HepG2 (cell line): ENCODE measurements around the gene THOP1. TPM values are rescaled to one million over a fixed set of nuclear protein-coding genes. Genes with fewer than 3 reads are reported as not detected.

Experiments used
- EED ChIP-seq: sonication (generic); formaldehyde crosslinking; IDR thresholded peaks from 2 replicates; pipeline ENCODE4 v1.5.0; 2020; ENCODE audit warnings: mild to moderate bottlenecking, missing genetic modification reagents
- FOXP4 ChIP-seq: sonication (generic); formaldehyde crosslinking; IDR thresholded peaks from 2 replicates; pipeline ENCODE4 v1.4.0; 2020; ENCODE audit warnings: missing genetic modification reagents
- IRF9 ChIP-seq: sonication (generic); formaldehyde crosslinking; IDR thresholded peaks from 2 replicates; pipeline ENCODE4 v1.8.0; 2022; ENCODE audit warnings: missing genetic modification reagents, mild to moderate bottlenecking, borderline replicate concordance
- KDM4B ChIP-seq: sonication (generic); formaldehyde crosslinking; IDR thresholded peaks from 2 replicates; pipeline ENCODE4 v1.4.0; 2020; ENCODE audit warnings: missing genetic modification reagents
- NCOA2 ChIP-seq: sonication (generic); formaldehyde crosslinking; IDR thresholded peaks from 2 replicates; pipeline ENCODE4 v1.8.0; 2022; ENCODE audit warnings: inconsistent platforms
- NR2F6 ChIP-seq, 2 experiments: IDR thresholded peaks; 2 replicates each; pipeline ENCODE4 v1.6.1; 2016; ENCODE audit warnings: antibody characterized with exemption in 1 of 2, mild to moderate bottlenecking in 1 of 2
- POGZ ChIP-seq: sonication (generic); formaldehyde crosslinking; IDR thresholded peaks from 2 replicates; pipeline ENCODE4 v1.4.0; 2020; ENCODE audit warnings: mild to moderate bottlenecking, missing genetic modification reagents
- TIGD3 ChIP-seq: sonication (generic); formaldehyde crosslinking; IDR thresholded peaks from 2 replicates; pipeline ENCODE4 v1.5.1; 2020; ENCODE audit warnings: mild to moderate bottlenecking, missing genetic modification reagents, borderline replicate concordance
- UBTF ChIP-seq: sonication (generic); formaldehyde crosslinking; IDR thresholded peaks from 2 replicates; pipeline ENCODE4 v1.4.0; 2020; ENCODE audit warnings: mild to moderate bottlenecking, missing genetic modification reagents
- ZBTB33 ChIP-seq: sonication (generic); formaldehyde crosslinking; IDR thresholded peaks from 2 replicates; pipeline ENCODE4 v1.4.0; 2020; ENCODE audit warnings: missing genetic modification reagents
- ZBTB46 ChIP-seq: sonication (generic); formaldehyde crosslinking; IDR thresholded peaks from 2 replicates; pipeline ENCODE4 v1.4.0; 2020; ENCODE audit warnings: mild to moderate bottlenecking, missing genetic modification reagents, borderline replicate concordance
- ZNF124 ChIP-seq: sonication (generic); formaldehyde crosslinking; IDR thresholded peaks from 2 replicates; pipeline ENCODE4 v1.4.0; 2020; ENCODE audit warnings: missing genetic modification reagents
- ZNF709 ChIP-seq: sonication (generic); formaldehyde crosslinking; IDR thresholded peaks from 2 replicates; pipeline ENCODE4 v1.5.0; 2020; ENCODE audit warnings: mild to moderate bottlenecking, missing genetic modification reagents
- ZNF770 ChIP-seq: sonication (generic); formaldehyde crosslinking; IDR thresholded peaks from 2 replicates; pipeline ENCODE4 v1.5.0; 2020; ENCODE audit warnings: mild to moderate bottlenecking, missing genetic modification reagents
- polyA plus RNA-seq, 8 experiments: library from polyadenylated mRNA; depleted of rRNA in 3 of 8; stranded (reverse) in 7 of 8; unstranded in 1 of 8; fragments of >200 nt; fragmentation: Illumina TruSeq in 4 of 8; extraction: Trizol in 4 of 8; gene quantifications; 2 replicates each; pipeline versions ENCODE4 v1.2.1 to v1.2.3, GENCODE V29; 2011 to 2016; ENCODE audit warnings: low read depth in 4 of 8, missing spikeins in 1 of 8, mixed read lengths in 1 of 8; ENCODE audit not compliant: insufficient read depth in 1 of 8
- total RNA-seq, 5 experiments: library from RNA; depleted of rRNA; stranded (reverse); fragments of >200 nt; fragmentation: Illumina TruSeq; extraction: Trizol; gene quantifications; 2 replicates each; pipeline ENCODE4 v1.2.3, GENCODE V29; 2016; ENCODE audit warnings: low read depth in 1 of 5

The THOP1 gene
- total and polyA plus RNA-seq, 2 of the 13 experiments (the other 11 are each of a cell fraction or from before 2014, with no cell fraction given), result 74.4 to 116 TPM

- TF ChIP-seq ZNF770 (CRISPR knock-in tag) (0 out of 2 replicates have a peak, but pooled peaks have one; percentile 61), ZBTB33 (CRISPR knock-in tag) (peak; percentile 85), IRF9 (CRISPR knock-in tag) (peak; percentile 88; the same call in 1 of the 2 replicates), FOXP4 (CRISPR knock-in tag) (peak; percentile 90), POGZ (peak; percentile 48), EED (peak; percentile 95), ZNF709 (CRISPR knock-in tag) (peak; percentile 82), KDM4B (CRISPR knock-in tag) (peak; percentile 60; the same call in 1 of the 2 replicates), NR2F6 (IDR thresholded peaks at IDR 0.05) (peak; percentile 91), NR2F6 (CRISPR knock-in tag; IDR thresholded peaks at IDR 0.05) (peak; percentile 98), UBTF (CRISPR knock-in tag) (peak; percentile 71), TIGD3 (CRISPR knock-in tag) (peak; percentile 92), ZBTB46 (CRISPR knock-in tag) (no peak), NCOA2 (CRISPR knock-in tag) (peak; percentile 69), ZNF124 (peak; percentile 95)
Observed at GRCh38 chr19:2782936-2783780, 2.1 kb upstream of the THOP1 start, which contains the start of gene SGTA (continued).
